Measurements from ENCODE around the gene CD27.

- TF ChIP-seq CTCF (conservative IDR thresholded peaks at IDR 0.05; ENCODE audit: low read depth, low read length) (no peak), EZH2 (IDR thresholded peaks at IDR 0.05; ENCODE audit: low read length, unreplicated experiment) (no peak)
Measured at GRCh38 chr12:6463858-6464257, 19.1 kb downstream of the CD27 start.

Data from PC-3 (cell line).